Muscle layer of colon (tissue), 2 donors: ENCODE measurements around the gene TUG1.

Experiments
- H3K27ac ChIP-seq: one replicate; pipeline ENCODE4 v1.7.0; 2013; ENCODE audit warnings: low read depth, mild to moderate bottlenecking, low read length, moderate library complexity
- H3K27me3 ChIP-seq, 2 donors: one replicate each; pipeline ENCODE4 v1.7.0; 2013; ENCODE audit warnings: low read length in 2 of 2, mild to moderate bottlenecking in 2 of 2; ENCODE audit not compliant: insufficient read depth in 2 of 2, control insufficient read depth in 1 of 2
- H3K36me3 ChIP-seq: one replicate; pipeline ENCODE4 v1.7.0; 2013; ENCODE audit warnings: mild to moderate bottlenecking, low read length; ENCODE audit not compliant: insufficient read depth
- H3K4me1 ChIP-seq: one replicate; pipeline ENCODE4 v1.7.0; 2013; ENCODE audit warnings: mild to moderate bottlenecking, low read length; ENCODE audit not compliant: insufficient read depth
- H3K4me3 ChIP-seq, 2 donors: one replicate each; pipeline ENCODE4 v1.7.0; 2013; ENCODE audit warnings: low read length in 2 of 2, low read depth in 1 of 2, mild to moderate bottlenecking in 1 of 2, moderate library complexity in 1 of 2
- H3K9ac ChIP-seq: one replicate; pipeline ENCODE4 v1.7.0; 2013; ENCODE audit warnings: low read length
- H3K9me3 ChIP-seq: one replicate; pipeline ENCODE4 v1.7.0; 2013; ENCODE audit warnings: mild to moderate bottlenecking, low read length
- donor health status: abdominal sarcoma.
- donor health status: Adenocarcinoma of cecum.

Gene TUG1

DNA sequence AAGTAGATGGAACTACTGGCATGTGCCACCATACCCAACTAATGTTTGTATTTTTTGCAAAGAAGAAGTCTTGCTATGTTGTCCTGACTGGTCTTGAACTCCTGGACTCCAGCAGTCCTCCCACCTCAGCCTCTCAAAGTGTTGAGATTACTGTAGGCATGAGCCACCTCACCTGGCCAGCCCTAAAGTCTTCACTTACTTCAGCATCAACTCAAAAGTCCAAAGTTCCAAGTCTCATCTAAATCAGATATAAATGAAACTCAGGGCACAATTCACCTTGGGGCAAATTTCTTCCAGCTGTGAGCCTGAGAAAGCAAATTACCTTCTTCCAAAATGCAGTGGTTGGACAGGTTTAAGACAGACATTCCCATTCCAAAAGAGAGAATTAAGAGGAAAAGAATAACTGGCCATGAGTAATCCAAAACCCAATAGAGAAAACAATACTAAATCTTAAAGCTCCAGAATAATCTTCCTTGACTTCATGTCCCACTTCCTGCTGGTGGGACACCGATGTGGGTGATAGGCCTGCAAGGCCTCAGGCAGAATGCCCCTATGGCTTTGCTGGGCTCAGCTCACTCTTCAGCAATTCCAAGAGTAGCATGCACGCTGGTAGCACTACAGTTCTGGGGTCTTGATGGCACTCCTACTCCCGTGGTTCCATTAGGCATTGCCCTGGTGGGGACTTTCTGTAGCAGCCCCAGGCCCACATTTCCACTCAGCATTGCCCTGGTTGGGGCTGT is 50.3 kb downstream of the TUG1 start:
- Histone ChIP-seq H3K36me3 (no peaks in the 10 kb centered on the region), H3K27me3 (no peaks in the 10 kb centered on the region), H3K4me3 (no peak overlapping the region), H3K9ac (no peak overlapping the region), H3K4me1 (no peaks in the 10 kb centered on the region), H3K27ac (no peak overlapping the region), H3K9me3 (no peaks in the 10 kb centered on the region)

DNA sequence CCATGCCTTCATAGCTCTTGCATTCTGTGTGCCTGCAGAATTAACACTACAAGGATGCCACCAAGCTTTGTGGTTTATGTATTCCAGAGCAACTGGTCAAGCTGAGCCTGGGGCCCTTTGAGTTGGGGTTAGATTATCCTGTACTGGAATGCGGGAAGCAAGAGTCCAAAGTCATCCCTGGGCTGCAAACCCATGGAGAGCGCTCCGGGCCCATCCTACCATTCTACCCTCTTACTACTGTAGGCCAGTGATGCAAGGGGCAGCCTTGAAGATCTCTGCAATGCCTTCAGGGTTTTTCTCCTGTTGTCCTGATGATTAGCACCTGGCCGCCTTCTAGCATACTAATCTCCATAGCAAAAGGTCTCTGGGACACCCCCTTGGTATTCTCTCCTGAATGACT is 51.3 kb downstream of the TUG1 start:
- no peaks in the 10 kb centered on the region for H3K27me3 ChIP-seq
- no peaks in the 10 kb centered on the region for H3K9me3 ChIP-seq
- no peak overlapping the region for H3K9ac ChIP-seq
- H3K4me1 ChIP-seq, result no peaks in the 10 kb centered on the region
- H3K27ac ChIP-seq, result no peak overlapping the region
- no peak overlapping the region for H3K4me3 ChIP-seq
- H3K36me3 ChIP-seq, result no peaks in the 10 kb centered on the region

- no peak overlapping the region for H3K9ac ChIP-seq
- no peaks in the 10 kb centered on the region for H3K4me1 ChIP-seq
- H3K4me3 ChIP-seq, result no peak overlapping the region
- H3K27me3 ChIP-seq, result no peaks in the 10 kb centered on the region
- no peaks in the 10 kb centered on the region for H3K9me3 ChIP-seq
- H3K36me3 ChIP-seq, result no peaks in the 10 kb centered on the region
- no peak overlapping the region for H3K27ac ChIP-seq
These were observed 53.5 kb downstream of the TUG1 start for GRCh38 chr22:31022516-31022915.
